ENCODE measurements around the gene ELMO3.
A peak's percentile ranks its signal among the peaks of the same experiment; 100 is the strongest.

ELMO3 gene, protein sequence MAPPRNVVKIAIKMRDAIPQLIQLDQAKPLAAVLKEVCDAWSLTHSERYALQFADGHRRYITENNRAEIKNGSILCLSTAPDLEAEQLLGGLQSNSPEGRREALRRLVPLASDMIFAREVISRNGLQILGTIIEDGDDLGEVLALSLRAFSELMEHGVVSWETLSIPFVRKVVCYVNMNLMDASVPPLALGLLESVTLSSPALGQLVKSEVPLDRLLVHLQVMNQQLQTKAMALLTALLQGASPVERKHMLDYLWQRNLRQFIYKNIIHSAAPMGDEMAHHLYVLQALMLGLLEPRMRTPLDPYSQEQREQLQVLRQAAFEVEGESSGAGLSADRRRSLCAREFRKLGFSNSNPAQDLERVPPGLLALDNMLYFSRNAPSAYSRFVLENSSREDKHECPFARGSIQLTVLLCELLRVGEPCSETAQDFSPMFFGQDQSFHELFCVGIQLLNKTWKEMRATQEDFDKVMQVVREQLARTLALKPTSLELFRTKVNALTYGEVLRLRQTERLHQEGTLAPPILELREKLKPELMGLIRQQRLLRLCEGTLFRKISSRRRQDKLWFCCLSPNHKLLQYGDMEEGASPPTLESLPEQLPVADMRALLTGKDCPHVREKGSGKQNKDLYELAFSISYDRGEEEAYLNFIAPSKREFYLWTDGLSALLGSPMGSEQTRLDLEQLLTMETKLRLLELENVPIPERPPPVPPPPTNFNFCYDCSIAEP

DNA sequence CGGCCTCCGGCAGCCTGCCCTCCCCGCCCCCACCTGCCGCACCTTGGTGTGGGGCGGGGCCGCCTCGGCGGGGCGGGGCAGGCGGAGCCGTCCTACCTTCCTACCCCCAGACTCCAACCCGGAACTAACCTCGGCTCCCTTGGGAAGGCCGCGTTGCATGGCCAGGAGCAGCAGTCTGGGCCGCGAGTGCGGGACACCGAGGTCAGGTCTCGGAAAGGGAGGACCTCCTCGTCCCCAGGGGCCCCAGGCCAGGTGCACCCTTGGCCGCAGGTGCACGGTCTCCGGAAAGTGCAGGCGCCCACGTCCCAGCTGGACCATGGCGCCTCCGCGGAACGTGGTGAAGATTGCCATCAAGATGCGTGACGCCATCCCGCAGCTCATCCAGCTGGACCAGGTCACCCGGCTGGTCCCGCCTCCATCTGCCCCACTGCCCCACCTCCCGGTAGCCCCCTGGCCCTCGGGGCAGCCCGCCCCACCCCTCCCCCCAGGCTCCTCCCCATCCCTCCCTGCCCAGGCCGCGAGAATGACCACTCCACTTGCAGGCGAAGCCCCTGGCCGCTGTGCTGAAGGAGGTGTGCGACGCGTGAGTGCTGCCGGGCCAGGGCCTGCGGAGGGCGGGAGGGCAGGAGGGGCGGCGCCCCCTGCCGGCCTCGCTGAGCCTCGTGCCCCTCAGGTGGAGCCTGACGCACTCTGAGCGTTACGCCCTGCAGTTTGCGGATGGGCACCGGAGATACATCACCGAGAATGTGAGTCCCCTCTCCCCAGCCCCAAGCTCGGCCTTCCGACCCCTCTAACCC is at the start of gene ELMO3:
TSS of gene ELMO3 (plus strand) at position 121 of the 797 bp plus-strand sequence. CDS start at position 317, 196 bp downstream.
- no peak for TF ChIP-seq JUND (IDR thresholded peaks at IDR 0.05; ENCODE audit: low read depth)
- in situ Hi-C loops (cut with HindIII; ENCODE audit: low pct_unique_long_range_greater_than_20kb, low sequenced_read_pairs) = no loop called here
- peak; percentile 85 to 92 for DNase-seq (ENCODE audit: low read depth in 1 of 2, low spot score in 1 of 2)

DNA sequence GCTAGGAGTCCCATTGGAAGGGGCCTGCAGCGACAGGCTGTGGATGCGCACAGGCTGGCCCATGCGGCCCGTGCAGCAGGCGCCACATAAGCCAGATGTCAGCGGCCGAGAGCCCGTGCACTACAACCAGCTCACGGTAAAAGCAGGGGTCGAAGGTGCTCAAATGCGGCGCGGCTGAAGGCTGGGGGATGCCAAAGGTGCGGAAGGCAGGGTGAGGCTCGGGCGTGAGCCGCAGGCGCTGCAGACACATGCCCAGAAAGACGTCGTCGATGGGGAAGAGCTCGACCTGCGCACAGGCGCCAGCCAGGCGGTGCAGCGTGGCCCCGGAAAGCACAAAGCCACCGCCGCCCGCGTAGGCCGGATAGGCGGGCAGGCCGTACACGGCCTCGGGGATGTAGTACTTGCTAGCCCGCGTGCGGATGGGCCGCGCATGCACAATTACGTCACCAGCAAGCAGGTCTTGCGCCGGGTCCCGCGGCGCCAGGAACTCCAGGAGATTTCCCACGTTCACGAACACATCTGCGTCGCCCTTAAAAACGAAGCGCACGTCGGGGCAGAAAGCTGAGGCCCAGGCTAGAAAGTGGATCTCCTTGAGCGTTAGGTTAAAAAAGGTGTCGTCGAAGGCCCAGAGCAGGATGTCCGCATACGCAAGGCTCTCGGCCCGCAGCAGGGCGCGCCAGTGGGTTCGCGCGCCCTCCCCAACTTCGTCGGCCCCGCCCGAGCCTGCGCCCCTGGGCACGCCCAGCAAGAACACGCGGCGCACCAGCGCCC is 49.5 kb upstream of the ELMO3 start:
- TF ChIP-seq JUND (IDR thresholded peaks at IDR 0.05; ENCODE audit: low read depth) = no peak
- in situ Hi-C loops (cut with HindIII; ENCODE audit: low pct_unique_long_range_greater_than_20kb, low sequenced_read_pairs) = no loop called here
- no peak for DNase-seq (ENCODE audit: low read depth in 1 of 2, low spot score in 1 of 2)

DNA sequence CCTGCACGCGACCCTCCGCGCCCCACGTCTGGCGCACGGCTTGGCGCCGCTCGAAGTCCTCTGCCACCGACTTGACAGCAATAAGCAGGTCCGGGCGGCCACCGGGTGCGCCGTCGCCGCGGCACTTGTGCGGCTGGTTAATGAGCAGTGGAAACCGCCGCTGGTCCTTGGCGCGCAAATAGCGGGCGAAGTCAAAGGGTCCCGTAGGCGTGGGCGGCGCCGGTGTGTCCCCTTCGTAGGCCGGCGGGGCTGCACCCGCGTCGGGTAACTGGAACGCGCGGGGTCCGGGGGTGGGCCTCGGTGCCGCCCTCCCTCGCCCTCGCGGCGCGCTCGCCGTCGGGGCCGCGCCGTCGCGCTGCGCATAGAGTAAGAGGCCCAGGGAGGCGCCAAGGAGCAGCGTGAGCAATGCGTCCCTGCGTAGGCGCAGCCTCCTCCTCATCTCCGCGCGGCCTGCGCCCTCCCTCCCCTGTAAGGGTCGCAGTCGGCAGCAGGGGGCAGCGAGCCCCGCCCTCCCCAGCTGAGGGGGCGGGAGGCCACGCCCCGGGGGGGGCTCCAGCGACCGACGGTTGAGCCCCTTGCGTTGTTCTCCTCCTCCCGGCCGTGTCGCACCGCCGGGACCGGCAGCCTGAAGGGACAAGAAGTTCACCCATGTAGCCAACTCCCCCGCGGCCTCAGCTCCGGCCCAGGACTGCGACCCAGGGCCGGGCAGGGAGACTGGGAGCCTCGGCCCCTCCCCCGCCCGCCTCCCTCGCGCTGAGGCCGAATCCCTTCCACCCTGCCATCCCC is 48.7 kb upstream of the ELMO3 start:
- DNase-seq (ENCODE audit: low read depth in 1 of 2, low spot score in 1 of 2) = no peak
- no peak for TF ChIP-seq JUND (IDR thresholded peaks at IDR 0.05; ENCODE audit: low read depth)
- in situ Hi-C loops (cut with HindIII; ENCODE audit: low pct_unique_long_range_greater_than_20kb, low sequenced_read_pairs) = no loop called here

DNA sequence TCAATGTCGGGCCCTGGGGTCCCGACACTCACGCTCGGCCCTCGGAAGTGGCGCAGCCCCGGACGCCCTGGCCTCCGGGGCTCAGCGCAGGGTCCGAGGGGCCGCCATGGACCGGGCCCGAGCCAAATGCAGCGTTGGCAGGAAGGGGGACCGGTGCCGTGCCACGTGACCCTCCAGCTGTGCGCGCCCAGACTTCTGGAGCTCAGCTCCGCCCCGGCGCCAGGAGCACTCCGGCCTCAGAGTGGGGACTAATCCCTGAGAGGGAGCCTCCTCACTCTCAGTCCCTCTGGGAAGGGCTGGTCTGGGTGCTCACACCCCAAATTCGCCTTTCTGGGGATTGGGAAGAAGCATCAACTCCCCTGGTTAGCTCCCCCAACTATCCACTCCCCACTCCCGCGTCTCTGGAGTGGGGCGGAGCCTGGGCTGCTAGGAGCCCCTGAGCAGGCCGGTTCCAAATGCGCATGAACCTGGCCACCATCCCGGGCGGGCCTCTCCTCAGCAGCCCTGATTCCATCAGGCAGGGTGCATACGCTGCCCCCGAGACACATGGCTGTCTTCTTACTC is 48.0 kb upstream of the ELMO3 start, which contains the start of gene B3GNT9:
TSS of gene B3GNT9 (minus strand) at position 166 of the 564 bp plus-strand sequence. CDS start 513 bp downstream, outside the sequence.
- no peak for DNase-seq (ENCODE audit: low read depth in 1 of 2, low spot score in 1 of 2)
- in situ Hi-C loops (cut with HindIII; ENCODE audit: low pct_unique_long_range_greater_than_20kb, low sequenced_read_pairs) = no loop called here
- TF ChIP-seq JUND (IDR thresholded peaks at IDR 0.05; ENCODE audit: low read depth) = no peak

DNA sequence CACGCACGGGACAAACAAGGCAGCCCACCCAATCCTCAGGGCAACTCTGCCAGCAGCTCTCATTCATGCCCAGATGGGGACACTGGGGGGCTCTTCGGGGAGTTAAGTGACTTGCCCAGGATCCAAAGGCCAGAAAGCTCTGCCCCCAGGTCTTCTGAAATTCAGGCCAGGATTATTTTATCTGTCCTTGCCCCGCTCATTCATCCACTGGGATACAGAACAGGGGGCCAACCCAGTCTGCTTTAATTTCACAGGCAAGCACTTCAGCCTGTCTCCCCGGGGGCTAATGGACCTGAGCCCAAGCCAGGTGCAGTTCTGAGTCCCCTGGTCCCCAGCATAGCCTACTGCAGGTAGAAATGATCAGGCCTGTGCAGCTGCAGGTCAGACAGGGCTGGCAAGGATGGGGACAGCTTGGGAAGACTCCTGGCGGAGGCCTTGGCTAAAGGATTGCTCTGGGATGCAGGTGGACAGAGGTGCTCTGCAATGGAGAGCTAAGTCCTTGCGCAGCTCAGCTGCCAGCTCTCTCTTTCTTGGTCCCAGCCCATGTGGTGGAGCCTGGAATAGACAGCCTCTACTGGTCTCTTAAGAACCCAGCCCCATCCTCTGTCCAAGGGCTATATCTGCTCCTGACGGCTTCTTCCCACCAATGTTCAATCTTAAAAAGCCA is 47.4 kb upstream of the ELMO3 start:
- no peak for DNase-seq (ENCODE audit: low read depth in 1 of 2, low spot score in 1 of 2)
- in situ Hi-C loops (cut with HindIII; ENCODE audit: low pct_unique_long_range_greater_than_20kb, low sequenced_read_pairs) = no loop called here
- TF ChIP-seq JUND (IDR thresholded peaks at IDR 0.05; ENCODE audit: low read depth) = no peak

DNA sequence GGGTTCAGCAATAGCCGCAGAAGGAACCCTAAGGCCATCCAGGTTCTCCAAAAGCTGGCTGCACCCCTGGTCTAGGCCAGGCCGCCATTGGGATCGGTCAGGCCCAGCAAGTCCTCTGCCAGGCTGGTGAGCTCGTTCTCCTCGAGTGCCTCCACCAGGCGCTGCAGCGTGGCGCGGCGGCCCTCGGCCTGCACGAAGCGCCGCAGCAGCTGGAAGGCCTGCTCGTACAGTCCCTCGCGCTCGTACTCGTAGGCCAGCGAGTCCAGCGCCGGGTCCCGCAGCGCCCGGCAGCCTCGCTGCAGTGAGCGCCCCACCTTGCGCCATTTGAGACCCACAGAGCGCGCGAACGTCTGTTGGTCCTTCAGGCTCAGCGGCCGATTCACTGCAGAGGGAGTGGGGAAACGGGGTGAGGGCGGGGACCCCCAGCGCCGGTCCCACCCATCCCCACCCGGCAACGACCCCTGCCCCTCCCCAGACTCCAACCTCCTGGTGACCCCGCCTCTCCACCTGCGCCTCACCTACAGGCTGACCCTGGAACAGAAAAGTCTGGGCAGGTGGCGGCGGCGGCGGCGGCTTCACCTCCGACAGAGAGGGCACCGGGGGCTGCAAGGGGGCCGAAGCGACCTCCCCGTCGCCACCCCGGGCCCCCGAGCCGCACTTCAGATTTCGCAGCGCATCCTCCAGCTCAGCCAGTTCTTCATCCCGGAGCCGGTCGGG is 44.2 kb upstream of the ELMO3 start:
- in situ Hi-C loops (cut with HindIII; ENCODE audit: low pct_unique_long_range_greater_than_20kb, low sequenced_read_pairs) = no loop called here
- no peak for DNase-seq (ENCODE audit: low read depth in 1 of 2, low spot score in 1 of 2)
- TF ChIP-seq JUND (IDR thresholded peaks at IDR 0.05; ENCODE audit: low read depth) = no peak

DNA sequence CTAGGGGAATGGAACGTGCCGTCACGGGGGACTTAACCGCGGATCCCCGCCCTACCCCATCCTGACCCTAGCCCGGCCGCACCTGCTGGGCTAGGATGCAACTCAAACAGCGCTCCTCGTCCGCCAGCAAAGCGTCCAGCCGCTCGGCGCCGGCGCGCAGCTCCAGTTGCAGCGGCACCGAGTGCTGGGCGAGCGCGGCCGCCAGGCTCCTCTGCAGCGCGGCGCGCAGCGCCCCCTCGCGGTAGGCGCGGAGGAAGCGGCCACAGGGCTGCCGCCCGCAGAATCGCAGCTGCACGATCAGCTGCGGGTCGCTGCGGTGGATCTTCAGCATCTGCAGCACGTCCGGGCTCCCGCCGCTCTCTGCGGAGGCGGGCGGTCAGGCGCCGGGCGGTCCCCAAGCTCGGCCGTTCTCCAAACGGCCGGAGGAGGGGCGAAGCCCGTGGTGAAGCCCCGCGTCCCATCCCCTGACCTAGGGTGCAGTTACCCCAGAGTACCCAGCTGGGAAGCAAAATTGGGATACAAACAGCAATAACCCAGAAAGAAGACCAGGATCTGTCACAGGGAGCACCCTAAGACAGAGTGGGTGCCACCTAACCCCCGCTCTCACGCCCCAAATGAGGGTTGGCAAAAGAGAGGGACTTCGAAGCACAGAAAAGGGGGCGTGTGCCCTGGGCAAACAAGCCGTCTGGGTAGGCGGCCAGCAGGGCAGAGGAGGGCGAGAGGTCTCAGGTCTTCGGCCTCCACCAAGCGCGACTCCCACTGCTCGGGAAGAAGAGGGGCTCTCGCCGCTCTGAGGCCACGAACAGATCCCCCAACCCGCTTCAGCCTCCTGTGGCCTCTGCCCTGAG is 43.4 kb upstream of the ELMO3 start:
- in situ Hi-C loops (cut with HindIII; ENCODE audit: low pct_unique_long_range_greater_than_20kb, low sequenced_read_pairs) = no loop called here
- no peak for TF ChIP-seq JUND (IDR thresholded peaks at IDR 0.05; ENCODE audit: low read depth)
- DNase-seq (ENCODE audit: low read depth in 1 of 2, low spot score in 1 of 2) = peak; percentile 80 to 96

DNA sequence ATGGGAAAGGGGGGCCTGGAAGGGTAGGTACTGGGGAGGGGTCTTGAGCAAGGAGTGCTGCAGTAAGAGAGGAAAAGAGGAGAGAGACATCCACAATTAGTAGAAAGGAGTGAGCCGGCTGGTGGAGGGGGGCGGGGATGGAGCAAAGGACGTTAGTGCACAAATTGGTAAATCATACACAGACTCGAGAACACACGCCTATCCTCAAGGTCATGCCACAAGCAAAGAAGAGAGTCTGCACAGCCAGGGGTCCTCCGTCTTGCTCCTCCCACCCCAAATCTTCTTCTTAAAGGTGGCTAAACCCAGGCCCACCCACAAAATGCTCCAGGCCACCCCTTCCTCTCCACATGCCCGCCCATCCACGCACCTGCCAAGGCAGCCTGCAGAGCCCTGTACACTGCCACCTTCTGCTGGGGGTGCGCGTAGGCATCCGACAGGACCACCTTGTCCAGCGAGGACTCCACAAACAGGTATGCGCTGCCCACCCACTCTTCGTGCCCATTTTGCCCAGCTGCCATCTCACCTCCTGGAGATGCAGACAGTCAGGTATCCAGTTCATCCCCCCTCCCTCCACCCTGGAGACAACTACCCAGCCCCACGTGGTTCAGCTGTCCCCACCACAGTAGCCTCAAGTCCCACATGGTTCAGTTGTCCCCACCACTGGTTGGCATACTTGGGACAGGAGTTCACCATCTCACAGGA is 42.6 kb upstream of the ELMO3 start:
- no peak for TF ChIP-seq JUND (IDR thresholded peaks at IDR 0.05; ENCODE audit: low read depth)
- in situ Hi-C loops (cut with HindIII; ENCODE audit: low pct_unique_long_range_greater_than_20kb, low sequenced_read_pairs) = no loop called here
- no peak for DNase-seq (ENCODE audit: low read depth in 1 of 2, low spot score in 1 of 2)
